ENCODE measurements around the gene CBR1.

CBR1 gene

GRCh38 chr21:36028127-36029069 lies 41.4 kb upstream of the CBR1 start:
- no peaks in the 10 kb centered on the region for H3K79me2 ChIP-seq (ENCODE audit: insufficient read depth, low read length)
- TF ChIP-seq EZH2phosphoT487 (IDR thresholded peaks at IDR 0.05; ENCODE audit: borderline replicate concordance) (no peak), CTCF (conservative IDR thresholded peaks at IDR 0.05; ENCODE audit: low read length) (peak; percentile 97)
- no peak overlapping the region for H3K4me3 ChIP-seq (ENCODE audit: low read length, poor library complexity, severe bottlenecking)
- H3K36me3 ChIP-seq (ENCODE audit: insufficient read depth, low read length): no peaks in the 10 kb centered on the region
- H3K9ac ChIP-seq (ENCODE audit: low read depth, low read length, poor library complexity, severe bottlenecking): no peak overlapping the region
- no peaks in the 10 kb centered on the region for H3K27me3 ChIP-seq (ENCODE audit: insufficient read depth, low read length, poor library complexity, severe bottlenecking)
- H3K9me3 ChIP-seq (ENCODE audit: insufficient read depth, low read depth, low read length): no peaks in the 10 kb centered on the region
- H3F3A ChIP-seq (ENCODE audit: low read depth): no peaks in the 10 kb centered on the region
- H2AFZ ChIP-seq (ENCODE audit: low read length): no peak overlapping the region
- H3K4me1 ChIP-seq (ENCODE audit: insufficient read depth, low read length, poor library complexity, severe bottlenecking): no peaks in the 10 kb centered on the region
- H3K9me2 ChIP-seq (replicated peaks; ENCODE audit: low read depth, low read length): no peaks in the 10 kb centered on the region
- no peak overlapping the region for H3K4me2 ChIP-seq (ENCODE audit: low read depth, low read length, poor library complexity, severe bottlenecking)
- H4K20me1 ChIP-seq (ENCODE audit: insufficient read depth, low read length, poor library complexity, severe bottlenecking): no peaks in the 10 kb centered on the region

- Histone ChIP-seq H3K4me2 (ENCODE audit: low read depth, low read length, poor library complexity, severe bottlenecking) (no peak overlapping the region), H4K20me1 (ENCODE audit: insufficient read depth, low read length, poor library complexity, severe bottlenecking) (no peaks in the 10 kb centered on the region), H2AFZ (ENCODE audit: low read length) (no peak overlapping the region), H3K27me3 (ENCODE audit: insufficient read depth, low read length, poor library complexity, severe bottlenecking) (no peaks in the 10 kb centered on the region), H3K9me3 (ENCODE audit: insufficient read depth, low read depth, low read length) (no peaks in the 10 kb centered on the region), H3K36me3 (ENCODE audit: insufficient read depth, low read length) (no peaks in the 10 kb centered on the region), H3F3A (ENCODE audit: low read depth) (no peaks in the 10 kb centered on the region), H3K9me2 (replicated peaks; ENCODE audit: low read depth, low read length) (no peaks in the 10 kb centered on the region), H3K79me2 (ENCODE audit: insufficient read depth, low read length) (no peaks in the 10 kb centered on the region), H3K4me1 (ENCODE audit: insufficient read depth, low read length, poor library complexity, severe bottlenecking) (no peaks in the 10 kb centered on the region), H3K4me3 (ENCODE audit: low read length, poor library complexity, severe bottlenecking) (no peak overlapping the region), H3K9ac (ENCODE audit: low read depth, low read length, poor library complexity, severe bottlenecking) (no peak overlapping the region)
- TF ChIP-seq CTCF (conservative IDR thresholded peaks at IDR 0.05; ENCODE audit: low read length): no peak
- no peak for TF ChIP-seq EZH2phosphoT487 (IDR thresholded peaks at IDR 0.05; ENCODE audit: borderline replicate concordance)
Measured at GRCh38 chr21:36029309-36029708, 40.5 kb upstream of the CBR1 start.

- H3K9ac ChIP-seq (ENCODE audit: low read depth, low read length, poor library complexity, severe bottlenecking): no peak overlapping the region
- H4K20me1 ChIP-seq (ENCODE audit: insufficient read depth, low read length, poor library complexity, severe bottlenecking): no peaks in the 10 kb centered on the region
- H3K9me3 ChIP-seq (ENCODE audit: insufficient read depth, low read depth, low read length): no peaks in the 10 kb centered on the region
- no peaks in the 10 kb centered on the region for H3K36me3 ChIP-seq (ENCODE audit: insufficient read depth, low read length)
- no peaks in the 10 kb centered on the region for H3K4me1 ChIP-seq (ENCODE audit: insufficient read depth, low read length, poor library complexity, severe bottlenecking)
- H3K9me2 ChIP-seq (replicated peaks; ENCODE audit: low read depth, low read length): no peaks in the 10 kb centered on the region
- H3K27me3 ChIP-seq (ENCODE audit: insufficient read depth, low read length, poor library complexity, severe bottlenecking): no peaks in the 10 kb centered on the region
- no peak overlapping the region for H3K4me3 ChIP-seq (ENCODE audit: low read length, poor library complexity, severe bottlenecking)
- no peaks in the 10 kb centered on the region for H3K79me2 ChIP-seq (ENCODE audit: insufficient read depth, low read length)
- no peak for TF ChIP-seq CTCF (conservative IDR thresholded peaks at IDR 0.05; ENCODE audit: low read length)
- TF ChIP-seq EZH2phosphoT487 (IDR thresholded peaks at IDR 0.05; ENCODE audit: borderline replicate concordance): no peak
- H2AFZ ChIP-seq (ENCODE audit: low read length): no peak overlapping the region
- H3K4me2 ChIP-seq (ENCODE audit: low read depth, low read length, poor library complexity, severe bottlenecking): no peak overlapping the region
- no peaks in the 10 kb centered on the region for H3F3A ChIP-seq (ENCODE audit: low read depth)
Measured at GRCh38 chr21:36030581-36031189, 39.1 kb upstream of the CBR1 start.

Measured in Loucy (cell line).